NOMO-1 treated with DMSO at 0.1 percent for 48 hours (cell line): ENCODE measurements around the gene COQ9.

Experiments used
- DNase-seq: peaks from one replicate; lab custom pipeline; 2025; ENCODE audit not compliant: unreplicated experiment; lab: John Stamatoyannopoulos, UW

The COQ9 gene

DNA sequence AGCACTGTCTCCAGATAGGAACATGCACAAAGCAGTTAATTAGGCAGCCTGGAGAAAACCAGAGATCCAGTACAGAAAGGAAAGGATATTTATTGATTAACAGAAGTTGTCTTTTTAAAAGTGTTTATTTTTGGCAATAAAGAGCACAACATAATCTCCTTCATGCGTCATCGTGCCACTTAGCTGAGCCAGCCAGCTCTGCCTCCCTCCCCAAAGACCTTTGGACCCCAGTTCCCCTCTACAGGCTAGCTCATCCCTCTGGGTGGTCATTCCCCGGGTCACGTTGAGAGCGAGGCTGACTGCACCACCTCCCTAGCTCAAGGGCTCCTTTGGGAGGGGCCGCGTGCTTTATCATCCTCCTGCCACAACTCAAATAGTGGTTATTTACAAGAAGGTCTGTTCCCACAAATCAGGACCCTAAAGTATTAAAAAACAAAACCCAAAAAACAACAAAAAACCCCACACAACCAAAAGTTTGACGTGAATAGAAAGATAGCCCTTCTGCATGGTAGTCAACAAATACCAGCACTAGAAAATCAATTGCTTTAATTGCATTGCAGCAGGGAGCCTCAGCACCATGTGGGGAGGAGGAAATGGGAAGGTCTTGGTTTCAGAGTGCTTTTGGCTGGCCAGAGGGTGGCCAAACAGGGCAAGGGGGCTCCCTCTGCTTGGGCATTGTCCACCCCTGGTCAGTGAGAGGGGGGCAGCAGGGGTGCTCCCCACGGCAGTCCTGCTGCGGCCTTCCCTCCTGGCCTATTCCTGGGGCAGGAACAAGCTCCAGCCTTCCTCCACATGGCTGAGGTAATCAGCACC, 24.8 kb downstream of the COQ9 start:
- DNase-seq, result no peak

DNA sequence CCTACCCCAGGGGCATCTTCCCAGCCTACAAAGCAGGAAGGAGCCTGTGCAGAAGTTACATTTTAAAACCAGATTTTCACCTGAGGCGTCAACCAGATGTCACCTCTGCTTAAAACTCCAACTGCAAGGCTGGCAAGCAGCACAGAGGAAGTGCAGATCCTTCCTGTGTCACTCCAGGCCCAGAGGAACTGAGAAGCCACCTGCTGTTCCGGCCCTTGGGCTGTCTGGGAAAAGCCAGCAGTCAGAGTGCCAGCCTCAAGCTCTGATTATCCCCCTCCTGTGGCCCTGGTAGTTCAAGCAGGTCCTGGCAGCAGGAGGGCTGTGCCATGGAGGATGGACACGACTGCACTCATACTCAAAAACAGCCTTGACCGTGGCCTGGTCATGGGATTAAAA, 25.4 kb downstream of the COQ9 start:
- no peak for DNase-seq

DNA sequence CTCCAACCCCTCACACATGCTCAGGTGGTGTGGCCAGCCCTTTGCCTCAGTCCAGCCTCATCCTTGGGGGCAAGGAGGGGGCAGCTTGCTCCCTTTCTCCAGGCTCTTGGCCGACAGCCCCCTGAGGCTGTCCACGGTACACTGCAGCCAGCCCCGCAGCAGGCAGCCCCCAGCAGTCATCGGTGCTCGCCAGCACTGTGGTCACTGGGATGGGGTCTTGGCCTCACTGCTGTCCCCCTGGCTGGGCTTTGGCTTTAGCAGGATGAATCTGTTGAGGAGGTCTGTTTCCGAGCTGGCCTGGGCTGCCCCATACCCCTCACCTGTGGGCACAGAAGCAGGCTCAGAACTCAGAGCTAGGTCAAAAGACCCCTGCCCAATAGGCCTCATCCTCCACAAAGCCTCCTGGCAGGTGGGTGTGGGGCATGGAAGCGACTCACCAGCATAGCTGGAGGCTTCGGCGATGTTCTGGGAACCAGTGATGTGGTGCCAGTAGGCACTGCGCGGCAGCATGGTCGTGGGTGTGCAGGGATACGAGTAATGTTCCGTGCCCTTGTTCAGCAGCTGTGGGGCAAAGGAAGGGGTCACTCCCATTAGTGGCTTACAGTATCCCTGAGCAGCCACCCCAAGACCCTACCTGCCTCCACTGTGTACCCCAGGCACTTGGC, 26.0 kb downstream of the COQ9 start:
- no peak for DNase-seq

GRCh38 chr16:57473906-57474305, 26.6 kb downstream of the COQ9 start:
- no peak for DNase-seq

- DNase-seq, result no peak
Observed at GRCh38 chr16:57474671-57475661, 27.7 kb downstream of the COQ9 start.

- peak; percentile 75 for DNase-seq
Observed at GRCh38 chr16:57475711-57476339, 28.5 kb downstream of the COQ9 start.

DNA sequence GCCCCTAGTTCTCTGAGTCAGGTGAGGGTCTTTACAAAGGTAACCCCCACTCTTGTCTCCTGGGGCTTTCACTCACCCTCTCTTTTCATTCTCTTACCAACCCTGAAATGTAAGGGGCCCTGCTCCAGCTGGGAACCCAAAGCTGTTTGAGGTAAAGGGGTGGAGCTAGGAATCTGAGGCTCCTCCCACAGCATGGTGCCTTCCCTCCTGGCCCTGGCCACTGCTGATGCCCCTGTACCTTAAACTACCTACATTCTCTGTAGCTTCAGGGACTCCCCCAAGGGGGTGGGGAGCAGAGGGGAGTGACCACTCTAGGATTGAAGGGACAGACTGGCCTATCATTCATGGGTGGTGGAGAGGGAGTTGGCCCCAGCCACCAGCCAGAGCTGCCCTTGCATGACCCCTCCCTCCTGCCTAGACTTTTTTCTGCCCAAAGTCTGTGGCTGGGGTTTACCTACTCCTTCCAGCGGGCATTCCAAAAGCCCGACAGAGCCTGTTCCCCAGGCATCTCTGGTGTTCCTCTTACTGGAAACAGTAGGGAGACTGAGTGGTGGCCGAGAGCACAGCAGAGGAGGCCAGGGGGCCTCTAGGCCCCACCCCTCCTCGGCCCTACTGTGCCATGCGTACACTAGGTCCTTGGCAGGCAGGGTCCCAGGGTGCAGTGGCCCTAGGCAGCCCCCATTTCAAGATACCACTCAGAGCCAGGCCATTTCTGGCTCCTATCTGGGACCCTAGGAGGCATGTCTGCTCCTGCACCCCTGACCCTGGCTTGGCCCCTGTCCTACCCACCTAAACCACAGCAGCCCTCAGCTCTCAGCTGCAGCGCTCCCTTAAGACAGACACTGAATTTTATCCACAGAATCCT, 29.5 kb downstream of the COQ9 start:
- no peak for DNase-seq

DNA sequence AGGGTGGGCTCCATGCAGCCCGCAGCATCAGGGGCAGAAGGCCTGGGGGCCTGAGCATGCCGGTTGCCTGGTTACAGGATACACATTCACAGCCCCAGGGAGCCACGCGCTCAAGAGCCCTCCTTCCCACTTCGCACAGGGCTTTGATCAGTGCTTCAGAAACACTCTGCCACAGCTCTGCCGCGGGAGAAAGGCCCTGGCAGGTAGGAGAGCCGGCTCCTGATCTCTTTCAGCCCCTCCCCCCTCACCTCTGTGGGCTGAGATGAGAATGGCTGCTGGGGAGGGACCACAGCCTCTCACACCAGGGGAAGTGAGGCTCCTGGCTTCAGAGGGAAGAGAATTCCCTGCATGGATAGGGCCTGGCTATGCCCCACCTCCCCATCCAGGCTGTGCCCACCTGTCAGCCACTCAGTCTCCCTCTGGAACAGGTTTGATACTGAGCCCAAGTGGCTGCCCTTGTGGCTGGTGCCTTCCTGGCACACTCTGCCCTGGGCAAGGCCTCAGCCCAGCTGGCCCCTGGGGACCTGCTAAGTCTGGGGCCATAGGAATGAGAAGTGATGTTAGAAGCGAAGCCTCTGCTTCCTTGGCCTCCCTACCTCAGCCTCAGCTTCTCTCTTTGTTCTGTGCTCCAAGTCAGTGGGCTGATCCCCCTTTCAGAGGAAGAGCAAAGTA, 30.4 kb downstream of the COQ9 start:
- no peak for DNase-seq

DNA sequence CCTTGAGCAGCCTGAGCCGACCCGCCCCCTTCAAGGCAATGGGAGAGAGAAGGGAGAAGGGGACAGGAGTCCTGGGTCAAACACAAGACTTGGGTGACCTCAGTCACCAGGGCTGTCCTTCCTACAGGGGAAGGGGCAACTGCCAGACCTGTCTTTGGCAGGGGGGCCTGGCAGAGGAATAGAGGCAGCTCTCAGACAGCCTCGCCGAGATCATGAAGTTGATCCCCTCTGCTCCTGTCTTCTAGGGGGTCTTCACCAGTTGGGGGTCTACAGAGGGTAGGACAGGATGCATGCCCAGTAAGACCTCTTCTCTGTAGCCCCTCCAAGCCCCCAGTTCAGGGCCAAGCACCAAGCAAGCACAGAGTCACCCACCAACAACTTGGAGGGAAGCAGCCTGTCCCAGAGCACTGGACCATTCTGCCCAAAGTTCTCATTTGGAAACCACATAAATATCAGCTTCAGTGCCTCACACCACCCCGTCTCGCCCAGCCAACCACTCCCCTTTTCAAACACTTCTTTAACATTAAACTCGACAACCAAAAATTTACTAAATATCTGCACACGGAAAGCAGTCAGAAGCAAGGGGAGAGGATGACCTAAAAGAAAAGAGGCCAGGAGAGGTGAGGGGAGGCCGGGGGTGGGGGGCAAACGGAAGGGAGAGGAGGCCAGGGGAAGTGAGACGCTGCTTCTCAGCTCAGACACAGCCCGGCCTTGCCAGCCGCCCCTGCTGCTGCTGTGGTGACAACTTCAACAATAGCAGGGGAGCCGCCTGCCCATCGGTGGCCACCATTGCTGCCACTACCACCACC, 31.3 kb downstream of the COQ9 start:
- no peak for DNase-seq

DNA sequence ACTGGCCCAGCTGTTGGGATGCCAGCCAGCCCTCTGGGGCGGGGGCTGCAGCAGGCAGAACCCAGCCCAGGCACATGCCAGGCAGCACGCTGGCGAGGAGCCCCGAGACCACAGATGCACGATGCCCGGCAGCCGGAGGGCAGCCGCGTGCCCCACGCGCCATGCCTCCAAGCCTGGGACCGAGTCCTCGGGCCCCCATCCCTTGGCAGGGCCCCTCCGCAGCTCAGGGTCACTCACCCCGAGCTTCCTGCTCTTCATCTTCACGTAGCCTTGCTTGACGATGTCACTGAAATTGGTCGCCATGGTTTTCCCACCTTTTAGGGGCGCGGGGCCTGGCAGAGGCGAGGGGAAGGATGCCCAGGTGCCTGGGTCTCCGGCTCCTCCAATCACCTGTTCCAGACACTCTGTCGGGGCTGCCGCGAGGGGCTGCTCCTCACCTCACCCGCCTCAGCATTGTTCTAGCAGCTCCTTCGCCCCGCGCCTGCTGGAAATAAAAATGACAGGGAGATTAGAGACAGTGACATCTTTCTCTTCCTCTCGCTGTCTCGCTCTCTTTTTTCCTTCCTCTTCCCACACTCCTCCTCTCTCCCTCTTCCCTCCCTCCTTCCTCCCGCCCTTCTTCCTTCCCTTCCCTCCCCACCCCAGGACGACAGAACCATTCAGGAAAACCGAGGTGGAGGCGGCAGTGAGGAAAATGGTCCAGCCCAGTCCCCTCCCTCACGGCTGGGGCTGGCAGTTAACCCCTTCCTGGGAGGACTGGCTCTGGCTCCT, 32.1 kb downstream of the COQ9 start:
- no peak for DNase-seq

- no peak for DNase-seq
Observed at GRCh38 chr16:57479976-57480753, 32.9 kb downstream of the COQ9 start.

- no peak for DNase-seq
Observed at GRCh38 chr16:57480754-57481230, 33.5 kb downstream of the COQ9 start.

DNA sequence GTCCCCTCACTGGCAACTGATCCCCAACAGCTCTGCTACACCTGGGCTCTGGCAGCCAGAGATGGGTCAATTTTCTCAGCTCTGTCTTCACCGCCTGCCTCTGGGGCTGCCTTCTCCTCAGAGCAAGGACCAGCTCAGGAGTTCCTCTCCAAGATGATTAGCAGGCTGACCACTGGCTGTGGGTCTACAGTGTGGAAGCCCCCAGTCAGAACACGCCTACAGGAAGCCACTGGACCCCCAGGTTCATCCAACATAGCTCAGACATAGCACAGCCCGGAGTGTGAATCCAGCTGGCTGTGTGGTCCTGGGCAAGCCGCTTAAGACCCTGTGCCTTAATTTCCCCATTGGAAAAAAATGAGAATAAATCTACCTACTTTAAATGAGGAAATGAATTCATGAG, 34.1 kb downstream of the COQ9 start:
- no peak for DNase-seq

GRCh38 chr16:57482845-57483545, 35.7 kb downstream of the COQ9 start:
- no peak for DNase-seq

GRCh38 chr16:57483725-57484514, 36.6 kb downstream of the COQ9 start:
- no peak for DNase-seq
